K562 (cell line): ENCODE measurements around the gene ZBTB49. TPM values are rescaled to one million over a fixed set of nuclear protein-coding genes. Genes with fewer than 3 reads are reported as not detected.
A peak's percentile ranks its signal among the peaks of the same experiment; 100 is the strongest.

Experiments used
- CBX5 ChIP-seq: IDR thresholded peaks from 2 replicates; pipeline ENCODE4 v1.6.1; 2014; ENCODE audit warnings: low read depth, borderline replicate concordance
- DMBX1 ChIP-seq: fragments of 250-450 bp; sonication (Bioruptor Pico); IDR thresholded peaks from 2 replicates; pipeline ENCODE4 v1.8.0; 2022; ENCODE audit warnings: inconsistent platforms, mild to moderate bottlenecking, moderate library complexity, borderline replicate concordance
- RBM39 ChIP-seq: fragments of 200-400 bp; formaldehyde crosslinking; optimal IDR thresholded peaks from 2 replicates; pipeline ENCODE3; 2018; ENCODE audit warnings: low read depth, low read length
- RUNX1 ChIP-seq: sonication (generic); IDR thresholded peaks from 2 replicates; pipeline ENCODE4 v1.6.1; 2016; ENCODE audit warnings: antibody characterized with exemption, low read depth
- STAT5B ChIP-seq: fragments of 250-450 bp; sonication (Bioruptor Pico); IDR thresholded peaks from 2 replicates; pipeline ENCODE4 v1.8.0; 2021; ENCODE audit warnings: mild to moderate bottlenecking, inconsistent platforms
- TAF1 ChIP-seq: IDR thresholded peaks from 2 replicates; pipeline ENCODE4 v1.6.1; 2011; ENCODE audit warnings: mild to moderate bottlenecking, low read length, moderate library complexity; ENCODE audit not compliant: insufficient read depth, control insufficient read depth, severe bottlenecking; ENCODE audit errors: extremely low read depth
- ZBTB40 ChIP-seq, 2 experiments: fragments of 450-650 bp in 1 of 2; sonication (generic) in 1 of 2; formaldehyde crosslinking in 1 of 2; IDR thresholded peaks; 2 replicates each; pipeline versions ENCODE4 v1.7.1 to v1.9.0; 2016 to 2022; ENCODE audit warnings: inconsistent platforms in 1 of 2, mild to moderate bottlenecking in 1 of 2, missing genetic modification reagents in 1 of 2
- ZNF124 ChIP-seq: sonication (generic); formaldehyde crosslinking; IDR thresholded peaks from 2 replicates; pipeline ENCODE4 v1.8.1; 2022; ENCODE audit warnings: missing genetic modification reagents
- ZNF175 ChIP-seq: fragments of 200-800 bp; sonication (Bioruptor generic); IDR thresholded peaks from 2 replicates; pipeline ENCODE4 v1.6.1; 2016; ENCODE audit warnings: low read depth, mild to moderate bottlenecking, missing genetic modification characterization, missing compliant biosample characterization
- ZNF184 ChIP-seq: sonication (generic); formaldehyde crosslinking; IDR thresholded peaks from 2 replicates; pipeline ENCODE4 v1.5.0; 2020; ENCODE audit warnings: missing genetic modification reagents
- ZNF263 ChIP-seq: sonication (generic); formaldehyde crosslinking; IDR thresholded peaks from 2 replicates; pipeline ENCODE4 v1.8.0; 2022; ENCODE audit warnings: mild to moderate bottlenecking, missing genetic modification reagents, borderline replicate concordance
- polyA plus RNA-seq, 8 experiments: library from polyadenylated mRNA; depleted of rRNA in 4 of 8; stranded (reverse) in 5 of 8; unstranded in 3 of 8; fragments of >200 nt; fragmentation: Nextera tagmentation in 2 of 8; fragmentation: Illumina TruSeq in 1 of 8; extraction: Ambion mirVana in 2 of 8; extraction: Trizol in 1 of 8; gene quantifications; 2 replicates each; pipeline versions ENCODE4 v1.2.1 to v1.2.3, GENCODE V29; 2011 to 2014; ENCODE audit warnings: inconsistent platforms in 1 of 8, missing spikeins in 1 of 8
- total RNA-seq, 7 experiments: library from RNA; depleted of rRNA in 6 of 7; stranded (reverse); fragments of >200 nt in 6 of 7; fragmentation: Illumina TruSeq in 2 of 7; extraction: Trizol in 2 of 7; gene quantifications; 2 replicates each; pipeline versions ENCODE4 v1.2.1 to v1.2.3, GENCODE V29; 2011 to 2021; ENCODE audit warnings: low replicate concordance in 1 of 7
- TF ChIP-seq, protein P1 (sequence below): sonication (generic); formaldehyde crosslinking; IDR thresholded peaks from 2 replicates; pipeline ENCODE4 v1.8.0; 2022; ENCODE audit warnings: mild to moderate bottlenecking, missing genetic modification reagents

Gene ZBTB49
- total and polyA plus RNA-seq, 9 of the 15 experiments (the other 6 are each of a cell fraction or from before 2014, with no cell fraction given), result 0.49 to 8.0 (median 4.2) TPM

GRCh38 chr4:4327652-4328121 lies 37.6 kb downstream of the ZBTB49 start (continued):
- TF ChIP-seq ZBTB40 (IDR thresholded peaks at IDR 0.05) (no peak), ZBTB40 (CRISPR knock-in tag; IDR thresholded peaks at IDR 0.05) (no peak), RUNX1 (no peak), ZNF124 (CRISPR knock-in tag) (no peak), DMBX1 (CRISPR knock-in tag) (no peak), STAT5B (CRISPR knock-in tag) (no peak), TAF1 (no peak), ZNF175 (no peak), RBM39 (no peak), ZNF184 (CRISPR knock-in tag) (no peak), CBX5 (no peak), ZNF263 (CRISPR knock-in tag) (no peak)
- TF ChIP-seq, protein P1, sequence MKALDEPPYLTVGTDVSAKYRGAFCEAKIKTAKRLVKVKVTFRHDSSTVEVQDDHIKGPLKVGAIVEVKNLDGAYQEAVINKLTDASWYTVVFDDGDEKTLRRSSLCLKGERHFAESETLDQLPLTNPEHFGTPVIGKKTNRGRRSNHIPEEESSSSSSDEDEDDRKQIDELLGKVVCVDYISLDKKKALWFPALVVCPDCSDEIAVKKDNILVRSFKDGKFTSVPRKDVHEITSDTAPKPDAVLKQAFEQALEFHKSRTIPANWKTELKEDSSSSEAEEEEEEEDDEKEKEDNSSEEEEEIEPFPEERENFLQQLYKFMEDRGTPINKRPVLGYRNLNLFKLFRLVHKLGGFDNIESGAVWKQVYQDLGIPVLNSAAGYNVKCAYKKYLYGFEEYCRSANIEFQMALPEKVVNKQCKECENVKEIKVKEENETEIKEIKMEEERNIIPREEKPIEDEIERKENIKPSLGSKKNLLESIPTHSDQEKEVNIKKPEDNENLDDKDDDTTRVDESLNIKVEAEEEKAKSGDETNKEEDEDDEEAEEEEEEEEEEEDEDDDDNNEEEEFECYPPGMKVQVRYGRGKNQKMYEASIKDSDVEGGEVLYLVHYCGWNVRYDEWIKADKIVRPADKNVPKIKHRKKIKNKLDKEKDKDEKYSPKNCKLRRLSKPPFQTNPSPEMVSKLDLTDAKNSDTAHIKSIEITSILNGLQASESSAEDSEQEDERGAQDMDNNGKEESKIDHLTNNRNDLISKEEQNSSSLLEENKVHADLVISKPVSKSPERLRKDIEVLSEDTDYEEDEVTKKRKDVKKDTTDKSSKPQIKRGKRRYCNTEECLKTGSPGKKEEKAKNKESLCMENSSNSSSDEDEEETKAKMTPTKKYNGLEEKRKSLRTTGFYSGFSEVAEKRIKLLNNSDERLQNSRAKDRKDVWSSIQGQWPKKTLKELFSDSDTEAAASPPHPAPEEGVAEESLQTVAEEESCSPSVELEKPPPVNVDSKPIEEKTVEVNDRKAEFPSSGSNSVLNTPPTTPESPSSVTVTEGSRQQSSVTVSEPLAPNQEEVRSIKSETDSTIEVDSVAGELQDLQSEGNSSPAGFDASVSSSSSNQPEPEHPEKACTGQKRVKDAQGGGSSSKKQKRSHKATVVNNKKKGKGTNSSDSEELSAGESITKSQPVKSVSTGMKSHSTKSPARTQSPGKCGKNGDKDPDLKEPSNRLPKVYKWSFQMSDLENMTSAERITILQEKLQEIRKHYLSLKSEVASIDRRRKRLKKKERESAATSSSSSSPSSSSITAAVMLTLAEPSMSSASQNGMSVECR (CRISPR knock-in tag), result peak; percentile 25; the same call in 1 of the 2 replicates
